Measurements from ENCODE around the gene ZNF451. TPM values are rescaled to one million over a fixed set of nuclear protein-coding genes. Genes with fewer than 3 reads are reported as not detected.

Gene ZNF451
- total and polyA plus RNA-seq, 2 experiments from 2014 or later, result 15.8 to 63.4 TPM

DNA sequence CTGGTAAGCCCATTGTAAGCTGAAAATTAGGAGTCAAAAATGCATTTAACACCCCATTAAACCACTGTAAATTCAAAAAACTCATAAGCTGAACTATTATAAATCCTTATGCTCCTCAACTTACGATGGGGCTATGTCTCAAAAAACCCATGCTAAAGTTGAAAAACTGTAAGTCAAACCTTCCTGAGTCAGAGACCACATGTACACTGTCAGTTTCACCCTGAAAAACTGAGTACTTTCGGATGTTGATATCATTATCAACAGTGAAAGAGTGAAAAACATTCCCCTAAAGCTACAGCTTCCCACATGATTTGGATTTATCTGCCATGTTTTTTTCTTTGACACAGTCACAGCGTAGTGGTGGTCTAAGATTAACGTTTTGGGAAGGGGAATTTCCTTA is 117.9 kb downstream of the ZNF451 start:
- Histone ChIP-seq H3K9me2 (replicated peaks; ENCODE audit: insufficient read depth) (no peaks in the 10 kb centered on the region), H3K27me3 (no peaks in the 10 kb centered on the region), H3K4me3 (no peak overlapping the region), H3K27ac (peak overlapping the region; percentile 53), H2AFZ (no peak overlapping the region), H4K20me1 (ENCODE audit: insufficient read depth, poor library complexity, severe bottlenecking) (peaks cover 6% of the 10 kb centered on the region), H3K79me2 (peaks cover 56% of the 10 kb centered on the region), H3K36me3 (replicated peaks; ENCODE audit: insufficient read depth, low read depth) (no peaks in the 10 kb centered on the region), H3K9me3 (ENCODE audit: low read depth) (no peaks in the 10 kb centered on the region), H3K4me2 (peak overlapping the region; percentile 24), H3K4me1 (ENCODE audit: insufficient read depth) (peaks cover 4% of the 10 kb centered on the region)
- no peak for TF ChIP-seq EZH2phosphoT487 (IDR thresholded peaks at IDR 0.05; ENCODE audit: low read depth, severe bottlenecking, unreplicated experiment)
- TF ChIP-seq EZH2 (IDR thresholded peaks at IDR 0.05; ENCODE audit: borderline replicate concordance), result no peak
- no peak for TF ChIP-seq CTCF (IDR thresholded peaks at IDR 0.05; ENCODE audit: poor library complexity)
- WGBS (ENCODE audit: low lambda C conversion rate, missing lambda C conversion rate), result 75% methylated on average over 4 of the region's 4 CpGs
- no peak for DNase-seq (ENCODE audit: low spot score)

GRCh38 chr6:57209030-57209429 is 119.0 kb downstream of the ZNF451 start:
- peaks cover 61% of the 10 kb centered on the region for H3K79me2 ChIP-seq
- H2AFZ ChIP-seq, result no peak overlapping the region
- H3K9me2 ChIP-seq (replicated peaks; ENCODE audit: insufficient read depth), result no peaks in the 10 kb centered on the region
- H3K4me1 ChIP-seq (ENCODE audit: insufficient read depth), result peaks cover 4% of the 10 kb centered on the region
- H3K36me3 ChIP-seq (replicated peaks; ENCODE audit: insufficient read depth, low read depth), result no peaks in the 10 kb centered on the region
- H3K4me2 ChIP-seq, result peak overlapping the region; percentile 24
- peaks cover 6% of the 10 kb centered on the region for H4K20me1 ChIP-seq (ENCODE audit: insufficient read depth, poor library complexity, severe bottlenecking)
- DNase-seq (ENCODE audit: low spot score), result no peak
- H3K27ac ChIP-seq, result peak overlapping the region; percentile 25
- H3K4me3 ChIP-seq, result no peak overlapping the region
- H3K27me3 ChIP-seq, result no peaks in the 10 kb centered on the region
- TF ChIP-seq EZH2phosphoT487 (IDR thresholded peaks at IDR 0.05; ENCODE audit: low read depth, severe bottlenecking, unreplicated experiment) (no peak), EZH2 (IDR thresholded peaks at IDR 0.05; ENCODE audit: borderline replicate concordance) (no peak), CTCF (IDR thresholded peaks at IDR 0.05; ENCODE audit: poor library complexity) (no peak)
- no peaks in the 10 kb centered on the region for H3K9me3 ChIP-seq (ENCODE audit: low read depth)

DNA sequence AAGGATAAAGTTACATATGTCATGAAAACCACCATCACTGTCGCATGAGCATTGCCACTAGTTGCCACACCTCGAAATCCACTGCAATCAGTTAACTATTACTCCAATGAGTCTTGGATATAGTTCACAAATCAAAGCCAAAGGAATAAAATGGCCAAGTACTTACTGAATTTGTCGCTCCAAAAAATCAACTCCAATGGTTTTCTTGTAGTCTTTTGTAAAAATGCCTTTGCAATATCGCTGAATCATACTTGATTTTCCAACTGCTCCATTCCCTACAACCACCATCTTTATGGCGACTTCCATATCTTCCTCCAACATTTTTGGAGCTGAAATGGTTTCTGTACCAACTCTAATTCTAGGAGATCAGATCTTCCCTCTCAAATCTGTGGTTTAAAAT is 120.1 kb downstream of the ZNF451 start:
- H3K9me2 ChIP-seq (replicated peaks; ENCODE audit: insufficient read depth), result no peaks in the 10 kb centered on the region
- H3K36me3 ChIP-seq (replicated peaks; ENCODE audit: insufficient read depth, low read depth), result no peaks in the 10 kb centered on the region
- 98% methylated on average over 5 of the region's 5 CpGs for WGBS (ENCODE audit: low lambda C conversion rate, missing lambda C conversion rate)
- no peak overlapping the region for H3K27ac ChIP-seq
- no peak for DNase-seq (ENCODE audit: low spot score)
- H3K9me3 ChIP-seq (ENCODE audit: low read depth), result no peaks in the 10 kb centered on the region
- no peak overlapping the region for H3K4me2 ChIP-seq
- peaks cover 4% of the 10 kb centered on the region for H3K4me1 ChIP-seq (ENCODE audit: insufficient read depth)
- no peak overlapping the region for H2AFZ ChIP-seq
- TF ChIP-seq EZH2 (IDR thresholded peaks at IDR 0.05; ENCODE audit: borderline replicate concordance) (no peak), EZH2phosphoT487 (IDR thresholded peaks at IDR 0.05; ENCODE audit: low read depth, severe bottlenecking, unreplicated experiment) (no peak), CTCF (IDR thresholded peaks at IDR 0.05; ENCODE audit: poor library complexity) (no peak)
- H4K20me1 ChIP-seq (ENCODE audit: insufficient read depth, poor library complexity, severe bottlenecking), result peaks cover 6% of the 10 kb centered on the region
- H3K4me3 ChIP-seq, result no peak overlapping the region
- H3K27me3 ChIP-seq, result no peaks in the 10 kb centered on the region
- peaks cover 63% of the 10 kb centered on the region for H3K79me2 ChIP-seq

GRCh38 chr6:57215260-57215659 is 125.3 kb downstream of the ZNF451 start:
- Histone ChIP-seq H2AFZ (no peak overlapping the region), H3K79me2 (peaks cover 100% of the 10 kb centered on the region), H3K4me1 (ENCODE audit: insufficient read depth) (no peaks in the 10 kb centered on the region), H3K4me3 (no peak overlapping the region), H3K9me2 (replicated peaks; ENCODE audit: insufficient read depth) (no peaks in the 10 kb centered on the region), H3K27me3 (no peaks in the 10 kb centered on the region), H3K4me2 (no peak overlapping the region), H3K27ac (no peak overlapping the region), H3K9me3 (ENCODE audit: low read depth) (peaks cover 5% of the 10 kb centered on the region), H4K20me1 (ENCODE audit: insufficient read depth, poor library complexity, severe bottlenecking) (peaks cover 6% of the 10 kb centered on the region), H3K36me3 (replicated peaks; ENCODE audit: insufficient read depth, low read depth) (no peaks in the 10 kb centered on the region)
- DNase-seq (ENCODE audit: low spot score), result no peak
- WGBS (ENCODE audit: low lambda C conversion rate, missing lambda C conversion rate), result 100% methylated on average over 1 of the region's 1 CpG
- TF ChIP-seq EZH2 (IDR thresholded peaks at IDR 0.05; ENCODE audit: borderline replicate concordance) (no peak), EZH2phosphoT487 (IDR thresholded peaks at IDR 0.05; ENCODE audit: low read depth, severe bottlenecking, unreplicated experiment) (no peak), CTCF (IDR thresholded peaks at IDR 0.05; ENCODE audit: poor library complexity) (no peak)

Data from hepatocyte (in vitro differentiated cells).